Measurements from ENCODE around the gene C8G.

- TF ChIP-seq ZNF598 (CRISPR knock-in tag; IDR thresholded peaks at IDR 0.05; ENCODE audit: borderline replicate concordance), result no peak
- TF ChIP-seq NR2F1 (CRISPR knock-in tag; IDR thresholded peaks at IDR 0.05), result no peak
- no peak for TF ChIP-seq POLR2AphosphoS5 (IDR thresholded peaks at IDR 0.05; ENCODE audit: low read depth, low read length)
- TF ChIP-seq ZNF572 (CRISPR knock-in tag; IDR thresholded peaks at IDR 0.05), result no peak
Measured at GRCh38 chr9:136901516-136902258, 43.4 kb upstream of the C8G start.
